Stimulated activated CD8-positive, alpha-beta memory T cell treated with anti-CD3 and anti-CD28 coated beads, Interleukin-4, amount 100 ng/mL, for 48 hours (primary cell): ENCODE data around the gene UTF1.
"Not testable (repeated sequence)": the region's sequence is repeated elsewhere in the genome, so short reads cannot be mapped to it uniquely, and the experiment has no call there.

Experiments
- DNase-seq: peaks from one replicate; pipeline ENCODE4 v3.0.0-alpha.2; 2020

UTF1 gene

GRCh38 chr10:133210398-133211140 is 19.4 kb upstream of the UTF1 start:
- DNase-seq: no peak

GRCh38 chr10:133211141-133211830 is 18.7 kb upstream of the UTF1 start:
- no peak for DNase-seq

- DNase-seq: no peak
Measured at GRCh38 chr10:133211959-133212852, 17.8 kb upstream of the UTF1 start.

DNA sequence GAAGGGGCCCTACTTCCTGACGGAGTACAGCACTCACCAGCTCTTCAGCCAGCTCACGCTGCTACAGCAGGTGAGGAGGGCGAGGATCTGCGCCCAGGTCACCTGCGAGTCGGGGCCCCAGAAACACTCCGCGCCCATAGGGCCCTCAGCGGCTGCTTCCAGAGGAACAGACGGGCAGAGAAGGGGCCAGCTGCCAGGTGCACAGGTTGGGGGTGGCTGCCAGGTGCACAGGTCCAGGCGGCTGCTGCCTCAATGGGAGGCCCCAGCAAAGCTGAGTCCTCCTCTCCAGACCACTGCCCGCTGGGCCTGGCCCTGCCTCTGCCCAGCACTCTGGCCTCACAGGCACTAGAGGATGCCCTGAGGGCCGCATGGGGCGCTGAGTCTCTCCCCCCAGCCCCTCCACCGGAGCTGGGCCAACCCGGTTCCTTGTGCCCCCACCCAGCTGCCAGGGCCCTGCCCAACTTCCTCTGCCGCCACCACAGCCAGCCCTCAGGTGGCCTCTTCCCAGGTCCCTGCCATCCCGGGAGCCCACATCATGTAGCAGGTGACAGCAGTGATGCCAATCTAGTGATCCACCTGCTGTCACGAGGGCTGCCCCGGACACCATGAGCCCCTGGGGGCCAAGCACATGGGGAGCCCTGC is 17.0 kb upstream of the UTF1 start:
- DNase-seq: no peak

- DNase-seq: no peak
Measured at GRCh38 chr10:133213641-133214467, 16.2 kb upstream of the UTF1 start.

- no peak for DNase-seq
Measured at GRCh38 chr10:133214468-133215410, 15.3 kb upstream of the UTF1 start.

GRCh38 chr10:133215586-133215985 is 14.4 kb upstream of the UTF1 start:
- DNase-seq: no peak

GRCh38 chr10:133216776-133217175 is 13.2 kb upstream of the UTF1 start:
- no peak for DNase-seq

- no peak for DNase-seq
Measured at GRCh38 chr10:133217800-133218589, 12.0 kb upstream of the UTF1 start.

DNA sequence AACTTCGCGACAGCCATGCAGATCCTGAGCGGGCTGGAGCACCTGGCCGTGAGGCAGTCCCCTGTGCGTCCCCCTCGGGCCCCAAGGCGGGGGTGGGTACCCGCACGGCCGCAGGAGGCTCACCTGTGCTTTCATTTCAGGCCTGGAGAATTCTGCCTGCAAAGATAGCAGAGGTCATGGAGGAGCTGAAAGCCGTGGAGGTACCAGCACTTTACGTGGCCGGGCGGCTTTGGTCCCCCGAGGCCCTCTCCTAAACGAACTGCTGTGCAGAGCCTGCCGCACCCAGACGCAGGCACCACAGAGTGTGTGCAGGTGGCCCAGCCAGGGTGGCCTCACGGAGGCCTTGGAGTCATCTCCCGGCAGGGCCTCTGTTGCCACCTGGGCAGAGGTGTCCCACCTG is 11.1 kb upstream of the UTF1 start:
- no peak for DNase-seq

DNA sequence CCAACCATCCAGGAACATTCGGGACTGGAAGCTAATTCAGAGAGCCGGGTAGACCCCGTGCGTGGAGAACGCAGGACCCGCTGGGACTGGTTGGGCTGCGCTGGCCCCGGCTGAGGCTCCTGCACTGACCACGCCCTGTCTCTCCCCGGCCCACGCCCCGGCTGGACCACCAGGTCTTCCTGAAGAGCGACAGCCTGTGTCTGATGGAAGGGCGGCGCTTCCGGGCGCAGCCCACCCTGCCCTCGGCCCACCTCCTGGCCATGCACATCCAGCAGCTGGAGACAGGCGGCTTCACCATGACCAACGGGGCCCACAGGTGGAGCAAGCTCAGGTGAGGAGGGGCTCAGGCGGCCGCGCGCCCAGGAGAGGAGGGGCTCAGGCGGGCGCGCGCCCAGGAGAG is 10.2 kb upstream of the UTF1 start:
- DNase-seq: no peak

- no peak for DNase-seq
Measured at GRCh38 chr10:133221331-133221730, 8.7 kb upstream of the UTF1 start.

- DNase-seq: not testable (repeated sequence)
Measured at GRCh38 chr10:133221756-133222155, 8.3 kb upstream of the UTF1 start.

- DNase-seq: no peak
Measured at GRCh38 chr10:133224076-133224475, 5.9 kb upstream of the UTF1 start.

DNA sequence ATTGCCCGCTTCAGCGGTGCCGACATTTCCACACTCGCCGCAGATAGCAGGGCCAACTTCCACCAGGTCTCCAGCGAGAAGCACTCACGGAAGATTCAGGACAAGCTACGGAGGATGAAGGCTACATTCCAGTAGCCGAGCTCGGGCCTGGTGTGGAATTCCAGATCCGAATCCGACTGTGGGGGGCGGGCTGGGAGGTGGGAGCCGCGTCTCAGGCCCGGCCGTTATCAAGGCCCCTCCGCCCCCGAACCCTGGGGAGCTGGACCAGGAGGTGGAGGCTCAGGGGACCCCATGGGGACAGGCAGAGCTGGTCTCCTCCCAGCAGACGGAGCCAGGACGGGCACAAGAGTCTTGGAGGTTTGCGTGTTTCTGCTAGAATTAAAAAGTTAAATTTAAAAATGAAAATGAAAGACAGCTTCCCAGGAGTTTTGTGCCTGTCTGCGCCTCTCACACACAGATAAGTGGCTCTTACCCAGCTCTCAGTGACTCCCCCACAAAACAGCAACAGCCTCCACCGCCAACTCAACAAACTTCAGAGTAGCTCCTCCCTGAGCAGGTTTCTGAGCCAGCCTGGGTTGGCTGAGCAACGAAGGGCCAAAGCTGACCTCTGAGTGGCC is 5.2 kb upstream of the UTF1 start:
- DNase-seq: no peak

GRCh38 chr10:133225707-133226191 is 4.3 kb upstream of the UTF1 start:
- no peak for DNase-seq

DNA sequence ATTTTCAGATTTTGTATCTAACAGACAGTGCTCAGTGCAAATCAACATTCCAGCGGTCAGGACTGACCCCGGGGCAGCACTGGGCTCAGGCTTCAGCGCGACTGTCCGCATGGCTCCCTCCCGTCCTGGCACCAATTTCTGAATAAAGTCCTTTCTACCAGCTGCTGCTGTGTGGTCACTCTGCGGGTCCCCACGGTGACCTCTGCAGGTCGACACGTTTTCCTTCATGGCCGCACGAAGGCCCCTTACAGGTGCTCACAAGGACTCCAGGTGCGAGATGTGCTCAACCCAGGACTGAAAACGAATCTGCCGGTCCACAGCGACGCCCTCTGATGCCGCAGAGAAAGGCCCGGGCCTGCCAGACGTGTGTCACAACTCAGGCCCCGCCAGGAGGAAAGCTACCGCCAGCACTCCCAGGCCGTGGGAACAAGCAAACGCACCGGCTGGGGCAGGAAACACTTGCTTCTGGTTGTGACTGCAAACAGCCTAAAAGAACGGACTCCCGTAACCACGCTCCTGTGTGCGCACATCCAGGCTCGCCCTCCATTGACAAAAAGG is 3.7 kb upstream of the UTF1 start:
- no peak for DNase-seq

GRCh38 chr10:133227256-133227655 is 2.8 kb upstream of the UTF1 start:
- DNase-seq: no peak
